Neural cell (in vitro differentiated cells): Measurements from ENCODE around the gene HES4. TPM values are rescaled to one million over a fixed set of nuclear protein-coding genes. Genes with fewer than 3 reads are reported as not detected.

Experiments
- H2AFZ ChIP-seq: fragments of 200-600, 300-800 bp; sonication (generic), shearing (Covaris generic); 2 replicates; pipeline ENCODE4 v1.6.0; 2014; ENCODE audit warnings: low read depth, mild to moderate bottlenecking, antibody characterized with exemption, low read length, moderate library complexity
- H3F3A ChIP-seq: fragments of 200-600 bp; shearing (Covaris generic); 2 replicates; pipeline ENCODE4 v1.6.1; 2016; ENCODE audit warnings: mild to moderate bottlenecking, moderate library complexity, mixed read lengths, antibody characterized with exemption, low read length; ENCODE audit not compliant: insufficient read depth, poor library complexity, severe bottlenecking
- H3K27ac ChIP-seq: fragments of 200-600, 300-800 bp; sonication (generic), shearing (Covaris generic); 2 replicates; pipeline ENCODE4 v1.5.1; 2014; ENCODE audit warnings: mild to moderate bottlenecking, low read length, moderate library complexity
- H3K27me3 ChIP-seq: fragments of 300-800, 200-600 bp; sonication (generic), shearing (Covaris generic); 2 replicates; pipeline ENCODE4 v1.6.0; 2014; ENCODE audit warnings: mild to moderate bottlenecking, low read depth, low read length, moderate library complexity; ENCODE audit not compliant: insufficient read depth
- H3K36me3 ChIP-seq: fragments of 300-800, 200-600 bp; sonication (generic), shearing (Covaris generic); 2 replicates; pipeline ENCODE4 v1.5.1; 2014; ENCODE audit warnings: mild to moderate bottlenecking, antibody characterized with exemption, low read length, moderate library complexity; ENCODE audit not compliant: insufficient read depth
- H3K4me2 ChIP-seq: fragments of 300-800, 200-600 bp; sonication (generic), shearing (Covaris generic); 2 replicates; pipeline ENCODE4 v1.6.0; 2014; ENCODE audit warnings: mild to moderate bottlenecking, low read length
- H3K4me3 ChIP-seq: fragments of 300-800, 200-600 bp; sonication (generic), shearing (Covaris generic); 2 replicates; pipeline ENCODE4 v1.5.1; 2014; ENCODE audit warnings: mild to moderate bottlenecking, low read length, moderate library complexity
- H3K79me2 ChIP-seq: fragments of 200-600 bp; shearing (Covaris generic); replicated peaks from 2 replicates; pipeline ENCODE4 v1.6.0; 2014; ENCODE audit warnings: mild to moderate bottlenecking, low read length, moderate library complexity; ENCODE audit not compliant: insufficient read depth
- H3K9ac ChIP-seq: fragments of 300-800, 200-600 bp; sonication (generic), shearing (Covaris generic); 2 replicates; pipeline ENCODE4 v1.6.1; 2016; ENCODE audit warnings: mild to moderate bottlenecking, low read length, mixed read lengths
- H3K9me2 ChIP-seq: fragments of 200-600 bp; shearing (Covaris generic); 2 replicates; pipeline ENCODE4 v1.6.1; 2016; ENCODE audit warnings: mild to moderate bottlenecking, low read length, mixed read lengths; ENCODE audit not compliant: insufficient read depth
- H3K9me3 ChIP-seq: fragments of 200-600, 300-800 bp; sonication (generic), shearing (Covaris generic); 2 replicates; pipeline ENCODE4 v1.6.1; 2016; ENCODE audit warnings: mild to moderate bottlenecking, mixed run types, low read length, moderate library complexity, mixed read lengths
- H4K20me1 ChIP-seq: fragments of 200-600 bp; shearing (Covaris generic); 2 replicates; pipeline ENCODE4 v1.6.1; 2016; ENCODE audit warnings: mild to moderate bottlenecking, mixed run types; ENCODE audit not compliant: insufficient read depth
- CTCF ChIP-seq: fragments of 450-650 bp; IDR thresholded peaks from 2 replicates; pipeline ENCODE4 v1.5.1; 2014; ENCODE audit warnings: antibody characterized with exemption, mild to moderate bottlenecking, moderate library complexity; ENCODE audit not compliant: poor library complexity, severe bottlenecking
- EP300 ChIP-seq: fragments of 450-650 bp; conservative IDR thresholded peaks from 2 replicates; pipeline ENCODE4 v1.6.1; 2014; ENCODE audit warnings: antibody characterized with exemption, mild to moderate bottlenecking, moderate library complexity; ENCODE audit not compliant: poor library complexity, severe bottlenecking
- EZH2 ChIP-seq: fragments of 200-600, 300-800 bp; shearing (Covaris generic), sonication (generic); IDR thresholded peaks from 2 replicates; pipeline ENCODE4 v1.6.1; 2014; ENCODE audit warnings: antibody characterized with exemption, low read length, borderline replicate concordance, mild to moderate bottlenecking; ENCODE audit not compliant: insufficient read depth, poor library complexity, severe bottlenecking
- MXI1 ChIP-seq: fragments of 450-650 bp; conservative IDR thresholded peaks from 2 replicates; pipeline ENCODE4 v1.6.1; 2014; ENCODE audit warnings: antibody characterized with exemption, mild to moderate bottlenecking; ENCODE audit not compliant: poor library complexity, severe bottlenecking
- POLR2AphosphoS5 ChIP-seq: IDR thresholded peaks from 2 replicates; pipeline ENCODE4 v1.6.1; 2012
- RAD21 ChIP-seq: fragments of 450-650 bp; conservative IDR thresholded peaks from 2 replicates; pipeline ENCODE4 v1.6.1; 2014; ENCODE audit warnings: antibody characterized with exemption, mild to moderate bottlenecking, moderate library complexity
- REST ChIP-seq: IDR thresholded peaks from 2 replicates; pipeline ENCODE4 v1.6.1; 2012; ENCODE audit warnings: borderline replicate concordance
- SMC3 ChIP-seq: fragments of 450-650 bp; conservative IDR thresholded peaks from 2 replicates; pipeline ENCODE4 v1.6.1; 2014; ENCODE audit warnings: antibody characterized with exemption, mild to moderate bottlenecking, moderate library complexity; ENCODE audit not compliant: poor library complexity
- TAF1 ChIP-seq: IDR thresholded peaks from 2 replicates; pipeline ENCODE4 v1.6.1; 2012; ENCODE audit warnings: low read depth
- polyA plus RNA-seq: library from polyadenylated mRNA; depleted of rRNA; stranded (reverse); fragments of >200 nt; gene quantifications from 2 replicates; pipeline ENCODE4 v1.2.3, GENCODE V29; 2014

Gene HES4
- polyA plus RNA-seq, 1 donor from 2014 or later, result 196 TPM

GRCh38 chr1:963301-963651, 36.6 kb downstream of the HES4 start (continued):
- TF ChIP-seq REST (no peak), EZH2 (no peak)

- Histone ChIP-seq H3K27me3 (peaks cover 23% of the 10 kb centered on the region), H2AFZ (no peak overlapping the region), H3K4me3 (no peak overlapping the region), H3K9me2 (no peaks in the 10 kb centered on the region), H3K9me3 (no peaks in the 10 kb centered on the region), H3K4me2 (no peak overlapping the region), H3K27ac (no peak overlapping the region), H4K20me1 (no peaks in the 10 kb centered on the region), H3F3A (no peaks in the 10 kb centered on the region), H3K36me3 (no peaks in the 10 kb centered on the region), H3K79me2 (peaks cover 7% of the 10 kb centered on the region), H3K9ac (no peak overlapping the region)
- TF ChIP-seq MXI1, result no peak
- TF ChIP-seq RAD21, result no peak
- TF ChIP-seq POLR2AphosphoS5, result no peak
- TF ChIP-seq TAF1, result no peak
- TF ChIP-seq EP300, result no peak
- no peak for TF ChIP-seq CTCF
- no peak for TF ChIP-seq EZH2
- TF ChIP-seq REST, result no peak
- TF ChIP-seq SMC3, result no peak
Observed at GRCh38 chr1:962381-963300, 37.3 kb downstream of the HES4 start.
